Smooth muscle cell of bladder (primary cell): ENCODE measurements around the gene DES. TPM values are rescaled to one million over a fixed set of nuclear protein-coding genes. Genes with fewer than 3 reads are reported as not detected.

ENCODE experiments used
- total RNA-seq: library from RNA; depleted of rRNA; stranded (reverse); fragments of >200 nt; gene quantifications from 2 replicates; pipeline ENCODE4 v1.2.3, GENCODE V29; 2014

The DES gene
- total RNA-seq = 0.71 and 3.7 TPM in 2 replicates

GRCh38 chr2:219418155-219419011 is at the start of gene DES:
Gene DES, plus strand, starts transcription at chr2:219418377. Its CDS starts 86 bp downstream, at chr2:219418463.

DNA sequence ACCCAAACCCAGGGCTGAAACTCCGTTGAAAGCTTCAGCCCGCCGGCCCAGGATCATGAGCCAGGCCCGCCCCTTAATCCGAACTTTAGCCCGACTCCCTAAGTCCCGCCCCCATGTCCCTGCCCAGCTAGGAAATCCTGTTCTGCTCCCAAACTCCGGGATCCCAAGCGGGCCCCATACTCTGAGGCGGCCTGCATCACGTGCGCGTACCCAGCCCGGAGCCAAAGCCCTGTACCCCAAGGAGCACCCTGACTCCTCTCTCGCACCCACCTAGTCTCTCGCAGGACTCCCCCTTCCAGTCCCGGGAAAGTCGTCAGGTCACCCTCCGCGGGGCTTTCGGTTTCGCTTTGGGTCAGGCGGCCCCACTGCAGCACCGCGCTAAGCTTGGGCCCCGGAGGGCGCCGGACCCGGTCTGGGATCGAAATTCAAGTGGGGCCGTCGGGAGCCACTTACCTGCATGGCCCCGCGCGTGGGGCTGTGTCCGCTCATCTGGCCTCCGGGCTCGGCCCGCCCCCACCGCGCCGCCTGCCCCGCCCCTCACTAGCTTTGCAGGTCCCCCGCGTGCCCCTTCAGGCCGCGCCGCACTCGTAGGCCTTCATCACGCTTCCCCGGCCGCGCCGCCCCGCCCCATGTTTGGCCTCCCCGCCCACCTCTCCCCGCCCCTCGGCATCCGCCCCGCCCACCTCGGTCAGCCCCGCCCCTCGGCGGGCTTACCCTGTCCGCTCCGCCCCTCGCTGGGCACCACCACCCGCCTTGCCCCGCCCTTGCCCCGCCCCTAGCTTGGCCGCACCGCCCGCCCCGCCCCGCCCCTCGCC is 30.7 kb upstream of the DES start, which contains the start of gene DNPEP:
Gene DNPEP (minus strand): TSS at position 607 of the 815 bp plus-strand sequence. CDS start 118 bp downstream, at position 489.

DNA sequence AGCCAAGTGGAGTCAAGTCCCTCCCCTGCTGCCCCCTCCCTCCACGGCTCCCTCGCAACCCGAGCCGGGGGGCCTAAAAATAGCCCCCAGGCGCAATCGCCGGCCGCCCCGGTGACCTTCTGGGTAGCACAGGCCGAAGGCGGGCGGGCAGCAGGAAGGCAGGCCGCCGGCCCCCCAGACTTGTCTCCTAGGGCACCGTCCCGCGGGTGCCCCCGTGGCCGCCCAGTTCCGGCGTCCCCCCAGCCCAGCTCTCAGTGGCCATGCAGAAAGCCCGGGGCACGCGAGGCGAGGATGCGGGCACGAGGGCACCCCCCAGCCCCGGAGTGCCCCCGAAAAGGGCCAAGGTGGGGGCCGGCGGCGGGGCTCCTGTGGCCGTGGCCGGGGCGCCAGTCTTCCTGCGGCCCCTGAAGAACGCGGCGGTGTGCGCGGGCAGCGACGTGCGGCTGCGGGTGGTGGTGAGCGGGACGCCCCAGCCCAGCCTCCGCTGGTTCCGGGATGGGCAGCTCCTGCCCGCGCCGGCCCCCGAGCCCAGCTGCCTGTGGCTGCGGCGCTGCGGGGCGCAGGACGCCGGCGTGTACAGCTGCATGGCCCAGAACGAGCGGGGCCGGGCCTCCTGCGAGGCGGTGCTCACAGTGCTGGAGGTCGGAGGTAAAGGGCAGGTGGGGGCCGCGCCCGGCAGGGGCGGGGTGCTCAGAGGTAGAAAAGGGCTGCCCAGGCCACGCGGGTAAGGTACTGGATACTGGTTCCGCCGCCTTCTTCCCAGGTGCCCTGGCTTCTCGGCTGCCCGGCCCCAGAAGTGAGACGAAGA is 16.7 kb downstream of the DES start, which contains the start of gene SPEG:
Gene SPEG (plus strand): TSS at position 126 of the 808 bp plus-strand sequence. CDS start 135 bp downstream, at position 261.

Other genes with a start within 250 kb of the DES start
- 0.57 and 2.4 TPM in 2 replicates for gene SLC23A3, start 248.3 kb upstream of the DES start, total RNA-seq
- 20.1 and 25.6 TPM in 2 replicates for gene CNPPD1, start 241.5 kb upstream of the DES start, total RNA-seq
- 52.1 and 91.3 TPM in 2 replicates for gene RETREG2, start 240.1 kb upstream of the DES start, total RNA-seq
- 18.6 and 19.0 TPM in 2 replicates for gene ZFAND2B, start 211.6 kb upstream of the DES start, total RNA-seq
- 32.1 and 67.8 TPM in 2 replicates for gene ABCB6, start 199.4 kb upstream of the DES start, total RNA-seq
- 31.1 and 43.0 TPM in 2 replicates for gene ATG9A, start 188.7 kb upstream of the DES start, total RNA-seq
- 19.8 and 33.8 TPM in 2 replicates for gene ANKZF1, start 188.6 kb upstream of the DES start, total RNA-seq
- gene GLB1L, start 172.9 kb upstream of the DES start, total RNA-seq = 22.3 and 38.6 TPM in 2 replicates
- gene STK16, start 172.9 kb upstream of the DES start, total RNA-seq = 24.2 and 30.7 TPM in 2 replicates
- gene TUBA4B, start 165.1 kb upstream of the DES start, total RNA-seq = not detected in 2 replicates
- 7.0 and 12.0 TPM in 2 replicates for gene TUBA4A, start 164.5 kb upstream of the DES start, total RNA-seq
- 33.0 and 47.1 TPM in 2 replicates for gene DNAJB2, start 139.0 kb upstream of the DES start, total RNA-seq
- 6.4 and 57.0 TPM in 2 replicates for gene PTPRN, start 109.0 kb upstream of the DES start, total RNA-seq
- not detected in 2 replicates for gene RESP18, start 85.6 kb upstream of the DES start, total RNA-seq
- 106 and 116 TPM in 2 replicates for gene DNPEP, start 30.5 kb upstream of the DES start, total RNA-seq
- 3.7 and 9.8 TPM in 2 replicates for gene SPEG, start 16.5 kb downstream of the DES start, total RNA-seq
- gene GMPPA, start 80.5 kb downstream of the DES start, total RNA-seq = 51.2 and 63.9 TPM in 2 replicates
- gene ASIC4, start 96.1 kb downstream of the DES start, total RNA-seq = under 0.01 and 0.37 TPM in 2 replicates
- 74.4 and 134 TPM in 2 replicates for gene CHPF, start 125.4 kb downstream of the DES start, total RNA-seq
- 1.3 and 1.8 TPM in 2 replicates for gene TMEM198, start 125.7 kb downstream of the DES start, total RNA-seq
- 37.8 and 56.8 TPM in 2 replicates for gene OBSL1, start 153.2 kb downstream of the DES start, total RNA-seq
- 0.28 and 0.46 TPM in 2 replicates for gene INHA, start 153.9 kb downstream of the DES start, total RNA-seq
- gene STK11IP, start 179.5 kb downstream of the DES start, total RNA-seq = 11.4 and 17.0 TPM in 2 replicates
- 2.0 and 2.1 TPM in 2 replicates for gene SLC4A3, start 209.3 kb downstream of the DES start, total RNA-seq